Sigmoid colon (tissue), 3 donors: ENCODE measurements around the gene PPIP5K2.

Experiments
- CTCF ChIP-seq, 4 experiments: fragments of 450-650 bp in 3 of 4; fragments of 200-600 bp in 1 of 4; IDR thresholded peaks; one replicate each; pipeline ENCODE4 v1.5.1; 2016 to 2019; ENCODE audit warnings: antibody characterized with exemption in 4 of 4, mild to moderate bottlenecking in 3 of 4, moderate library complexity in 2 of 4
- POLR2A ChIP-seq, 2 donors: fragments of 450-650 bp; IDR thresholded peaks; one replicate each; pipeline ENCODE4 v1.6.1; 2016; ENCODE audit warnings: antibody characterized with exemption in 2 of 2, mild to moderate bottlenecking in 2 of 2, moderate library complexity in 2 of 2

- TF ChIP-seq POLR2A (IDR thresholded peaks at IDR 0.05) (no peak), CTCF (IDR thresholded peaks at IDR 0.05) (no peak)
These were observed 18.9 kb upstream of the PPIP5K2 start for GRCh38 chr5:103101079-103101750.
